B cell (primary cell): ENCODE measurements around the gene PPP3CA.

ENCODE experiments used
- CTCF ChIP-seq: fragments of 200-600 bp; IDR thresholded peaks from one replicate; pipeline ENCODE4 v1.8.0; 2022; ENCODE audit warnings: antibody characterized with exemption, mild to moderate bottlenecking
- EZH2 ChIP-seq: IDR thresholded peaks from 2 replicates; pipeline ENCODE4 v1.6.1; 2012; ENCODE audit warnings: borderline replicate concordance, low read depth, mild to moderate bottlenecking, moderate library complexity, low read length; ENCODE audit not compliant: insufficient read depth, poor library complexity, severe bottlenecking

GRCh38 chr4:101152521-101152920 is 194.8 kb downstream of the PPP3CA start:
- no peak for TF ChIP-seq EZH2
- TF ChIP-seq CTCF = no peak
